ENCODE measurements around the gene SYNE2. TPM values are rescaled to one million over a fixed set of nuclear protein-coding genes. Genes with fewer than 3 reads are reported as not detected.

SYNE2 gene
- total and polyA plus RNA-seq, 10 of the 15 experiments (the other 5 are each of a cell fraction or from before 2014, with no cell fraction given), result 2.1 to 52.7 (median 38.1) TPM

DNA sequence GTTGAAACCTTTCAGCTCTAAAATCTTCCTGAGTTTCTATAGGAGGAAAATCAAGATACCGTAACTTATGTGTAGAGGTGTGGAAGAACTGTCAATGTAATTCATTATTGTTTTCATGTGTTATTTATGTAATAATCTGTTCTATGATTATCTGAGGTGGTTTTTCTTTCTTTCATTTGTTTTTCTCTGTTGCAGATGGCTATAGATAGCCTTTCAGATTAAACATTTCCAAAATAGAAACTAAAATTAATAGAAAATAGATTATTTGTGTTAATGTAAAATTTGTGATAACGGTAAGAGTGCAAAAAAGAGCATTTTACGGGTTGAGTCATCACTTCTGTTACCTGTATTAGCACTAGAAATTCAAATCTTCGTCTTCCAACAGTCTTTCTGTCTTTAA is 128.8 kb downstream of the SYNE2 start:
- Histone ChIP-seq H3K4me2 (ENCODE audit: control insufficient read depth, insufficient read depth) (no peak overlapping the region; the same call in none of the 2 replicates), H3K27ac (ENCODE audit: control insufficient read depth, insufficient read depth) (peak overlapping the region; percentile 61), H3K4me3 (no peak overlapping the region), H2AFZ (ENCODE audit: control insufficient read depth, low read depth, low read length) (no peak overlapping the region), H3K79me2 (ENCODE audit: control insufficient read depth, insufficient read depth, low read length) (no peaks in the 10 kb centered on the region), H3K27me3 (replicated peaks in 1 of 2; ENCODE audit: control insufficient read depth in 2 of 2, insufficient read depth in 2 of 2, low read length in 1 of 2) (no peaks in the 10 kb centered on the region), H3K4me1 (ENCODE audit: control insufficient read depth, insufficient read depth, low read length) (no peaks in the 10 kb centered on the region; the same call in 1 of the 2 replicates), H3K36me3 (ENCODE audit: control insufficient read depth in 2 of 2, insufficient read depth in 2 of 2, low read length in 1 of 2) (peaks cover 0 to 10% of the 10 kb centered on the region in 2 experiments; a peak in 1 of 4 replicates), H3K9ac (ENCODE audit: control insufficient read depth, insufficient read depth, low read length) (no peak overlapping the region; the same call in 1 of the 2 replicates), H4K20me1 (ENCODE audit: control insufficient read depth, insufficient read depth) (no peaks in the 10 kb centered on the region), H3K9me3 (replicated peaks; ENCODE audit: control insufficient read depth, insufficient read depth, low read length) (no peaks in the 10 kb centered on the region; the same call in 2 of the 3 replicates)
- CTCF ChIA-PET, result interaction anchor here (1.0 to 1.5 kb wide), 5 partner anchors 11 to 312 kb away, joined by 3 to 4 read pairs (median 3); no protein-coding TSS in a partner anchor
- TF ChIP-seq SREBF1 (IDR thresholded peaks at IDR 0.05; ENCODE audit: low read length) (no peak), NFXL1 (IDR thresholded peaks at IDR 0.05; ENCODE audit: borderline replicate concordance) (no peak), PRDM15 (CRISPR knock-in tag; IDR thresholded peaks at IDR 0.05) (no peak), NFIC (IDR thresholded peaks at IDR 0.05; ENCODE audit: low read depth, low read length) (peak; percentile 42; the same call in 1 of the 2 replicates)
- no peak for DNase-seq (ENCODE audit: low read depth, low spot score)
- peak; percentile 35 for FAIRE-seq
- intact Hi-C loops (cut with micrococcal nuclease; ENCODE audit: unreplicated experiment), result no loop called here
- no TSS peak for BruUV-seq (replicated peaks)
- peak; percentile 20 for ATAC-seq
- in situ Hi-C loops (cut with MboI), result no loop called here
- RAD21 ChIA-PET (ENCODE audit: unreplicated experiment), result interaction anchor here (0.8 to 1.5 kb wide), 7 partner anchors 9 to 592 kb away, joined by 3 to 4 read pairs (median 3); no protein-coding TSS in a partner anchor
- SMC1A ChIA-PET (ENCODE audit: uncharacterized antibody, unreplicated experiment), result interaction anchor here (0.8 to 3.8 kb wide), 9 partner anchors 9 to 322 kb away, joined by 3 to 20 read pairs (median 3); no protein-coding TSS in a partner anchor
- 8% methylated on average over 4 of the region's 4 CpGs for WGBS (ENCODE audit: insufficient coverage, insufficient replicate concordance, low lambda C conversion rate, missing lambda C conversion rate)
- POLR2A ChIA-PET, result interaction anchor here (0.7 to 0.8 kb wide), 2 partner anchors 15 to 135 kb away, joined by 3 to 4 read pairs; no protein-coding TSS in a partner anchor
